IPS-18a (cell line): Measurements from ENCODE around the gene SLC43A1.

ENCODE experiments used
- H3K27ac ChIP-seq: one replicate; pipeline ENCODE4 v1.5.1; 2013; ENCODE audit warnings: low read length
- H3K27me3 ChIP-seq: one replicate; pipeline ENCODE4 v1.6.1; 2013; ENCODE audit warnings: mild to moderate bottlenecking, low read length; ENCODE audit not compliant: control insufficient read depth, insufficient read depth
- H3K36me3 ChIP-seq: one replicate; pipeline ENCODE4 v1.6.1; 2013; ENCODE audit warnings: low read depth, low read length; ENCODE audit not compliant: control insufficient read depth
- H3K4me1 ChIP-seq: one replicate; pipeline ENCODE4 v1.6.1; 2013; ENCODE audit warnings: low read depth, low read length; ENCODE audit not compliant: control insufficient read depth
- H3K4me3 ChIP-seq: one replicate; pipeline ENCODE4 v1.5.1; 2013; ENCODE audit warnings: low read length
- H3K9ac ChIP-seq: one replicate; pipeline ENCODE4 v1.6.1; 2013; ENCODE audit warnings: mild to moderate bottlenecking, low read length, moderate library complexity
- H3K9me3 ChIP-seq: one replicate; pipeline ENCODE4 v1.6.1; 2013; ENCODE audit warnings: low read depth, low read length; ENCODE audit not compliant: control insufficient read depth

Gene SLC43A1

GRCh38 chr11:57504511-57504910 is 11.0 kb downstream of the SLC43A1 start:
- Histone ChIP-seq H3K27me3 (no peaks in the 10 kb centered on the region), H3K4me1 (peaks cover 7% of the 10 kb centered on the region), H3K36me3 (no peaks in the 10 kb centered on the region), H3K27ac (no peak overlapping the region), H3K9ac (no peak overlapping the region), H3K4me3 (no peak overlapping the region), H3K9me3 (no peaks in the 10 kb centered on the region)

GRCh38 chr11:57502870-57503269 is 12.6 kb downstream of the SLC43A1 start:
- no peak overlapping the region for H3K9ac ChIP-seq
- no peak overlapping the region for H3K27ac ChIP-seq
- no peaks in the 10 kb centered on the region for H3K36me3 ChIP-seq
- no peak overlapping the region for H3K4me3 ChIP-seq
- no peaks in the 10 kb centered on the region for H3K27me3 ChIP-seq
- H3K4me1 ChIP-seq: peaks cover 7% of the 10 kb centered on the region
- no peaks in the 10 kb centered on the region for H3K9me3 ChIP-seq

GRCh38 chr11:57502376-57502775 is 13.1 kb downstream of the SLC43A1 start:
- Histone ChIP-seq H3K9ac (no peak overlapping the region), H3K27ac (no peak overlapping the region), H3K9me3 (no peaks in the 10 kb centered on the region), H3K4me3 (no peak overlapping the region), H3K27me3 (no peaks in the 10 kb centered on the region), H3K4me1 (peaks cover 7% of the 10 kb centered on the region), H3K36me3 (no peaks in the 10 kb centered on the region)

DNA sequence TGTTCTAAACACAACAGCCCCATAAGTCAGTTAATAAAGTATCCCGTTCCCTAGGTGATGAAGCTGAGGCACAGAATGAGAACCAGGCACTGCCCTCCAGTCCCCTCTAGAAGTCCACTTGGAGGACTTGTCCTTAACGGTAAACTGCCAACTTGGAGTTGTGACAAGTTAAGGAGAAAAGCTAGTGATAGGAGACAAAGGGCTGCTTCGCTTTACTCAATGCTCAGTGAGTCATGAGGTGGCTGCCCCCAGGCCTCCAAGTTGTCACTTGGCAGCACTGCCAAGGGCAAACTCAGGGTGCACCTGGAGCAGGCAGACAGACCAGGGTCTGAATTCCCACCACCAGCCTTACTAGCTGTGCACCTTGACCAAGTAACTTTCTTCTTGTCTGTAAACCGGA is 13.5 kb downstream of the SLC43A1 start:
- no peaks in the 10 kb centered on the region for H3K27me3 ChIP-seq
- H3K27ac ChIP-seq: no peak overlapping the region
- peaks cover 7% of the 10 kb centered on the region for H3K4me1 ChIP-seq
- no peaks in the 10 kb centered on the region for H3K9me3 ChIP-seq
- H3K36me3 ChIP-seq: no peaks in the 10 kb centered on the region
- H3K9ac ChIP-seq: no peak overlapping the region
- H3K4me3 ChIP-seq: no peak overlapping the region

- no peaks in the 10 kb centered on the region for H3K9me3 ChIP-seq
- no peak overlapping the region for H3K27ac ChIP-seq
- no peaks in the 10 kb centered on the region for H3K27me3 ChIP-seq
- H3K36me3 ChIP-seq: peaks cover under 1% of the 10 kb centered on the region
- peaks cover 7% of the 10 kb centered on the region for H3K4me1 ChIP-seq
- H3K9ac ChIP-seq: no peak overlapping the region
- no peak overlapping the region for H3K4me3 ChIP-seq
Measured at GRCh38 chr11:57500926-57501325, 14.6 kb downstream of the SLC43A1 start.

DNA sequence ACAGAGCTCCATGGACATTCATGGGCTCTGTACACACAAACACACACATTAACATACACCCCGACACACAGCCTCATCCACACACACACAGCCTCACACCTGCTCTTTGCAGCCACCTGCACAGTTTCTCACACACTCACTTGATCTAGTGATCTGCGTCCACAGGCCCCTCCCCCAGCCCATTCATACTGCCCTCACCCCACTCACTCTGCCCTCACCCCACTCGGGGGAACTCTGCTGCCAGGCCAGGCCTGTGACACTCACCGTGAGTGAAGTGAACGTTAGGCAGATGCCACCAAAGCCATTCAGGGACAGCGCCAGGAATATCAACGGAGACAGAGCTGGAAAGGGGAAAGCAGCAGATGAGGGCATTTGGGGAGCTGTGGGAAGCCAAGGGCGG is 15.0 kb downstream of the SLC43A1 start:
- H3K36me3 ChIP-seq: peaks cover 4% of the 10 kb centered on the region

DNA sequence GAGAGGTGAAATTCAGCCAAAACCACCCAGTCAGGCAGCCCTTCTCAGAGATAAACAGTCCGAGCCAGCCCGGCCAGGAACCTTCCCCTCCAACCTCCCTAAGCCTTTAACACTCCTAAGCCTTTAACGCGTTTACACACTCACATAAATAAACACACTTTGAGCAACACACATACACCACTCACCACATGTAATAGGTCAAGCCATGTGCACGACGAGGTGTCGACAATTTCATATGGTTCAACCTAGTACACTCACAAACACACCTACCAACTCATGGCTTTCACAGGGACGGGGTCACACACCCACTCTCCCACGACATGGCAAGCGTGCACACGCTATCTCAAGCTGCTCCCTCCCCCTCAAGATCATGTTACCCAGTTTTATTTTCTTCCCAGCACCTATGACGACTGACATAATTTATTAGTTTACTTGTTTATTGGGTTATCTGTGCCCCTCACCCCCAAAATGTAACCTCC is 15.5 kb downstream of the SLC43A1 start:
- Histone ChIP-seq H3K27me3 (no peaks in the 10 kb centered on the region), H3K9ac (no peak overlapping the region), H3K4me3 (peak overlapping the region; percentile 23)

More for the DNA sequence above, 15.0 kb downstream of the SLC43A1 start:
- no peaks in the 10 kb centered on the region for H3K9me3 ChIP-seq
- peaks cover 7% of the 10 kb centered on the region for H3K4me1 ChIP-seq
- H3K9ac ChIP-seq: no peak overlapping the region
- no peak overlapping the region for H3K27ac ChIP-seq
- H3K27me3 ChIP-seq: no peaks in the 10 kb centered on the region
- H3K4me3 ChIP-seq: no peak overlapping the region

GRCh38 chr11:57499413-57499982 is 16.0 kb downstream of the SLC43A1 start:
- Histone ChIP-seq H3K4me1 (peaks cover 7% of the 10 kb centered on the region), H3K36me3 (peaks cover 4% of the 10 kb centered on the region), H3K27me3 (no peaks in the 10 kb centered on the region), H3K9me3 (no peaks in the 10 kb centered on the region), H3K27ac (no peak overlapping the region), H3K4me3 (peak overlapping the region; percentile 38), H3K9ac (peak overlapping the region; percentile 23)

More for the DNA sequence above, 15.5 kb downstream of the SLC43A1 start:
- Histone ChIP-seq H3K9me3 (no peaks in the 10 kb centered on the region), H3K27ac (no peak overlapping the region), H3K4me1 (peaks cover 7% of the 10 kb centered on the region), H3K36me3 (peaks cover 4% of the 10 kb centered on the region)

GRCh38 chr11:57498540-57498939 is 17.0 kb downstream of the SLC43A1 start:
- no peak overlapping the region for H3K9ac ChIP-seq
- H3K36me3 ChIP-seq: peaks cover 4% of the 10 kb centered on the region
- no peak overlapping the region for H3K27ac ChIP-seq

DNA sequence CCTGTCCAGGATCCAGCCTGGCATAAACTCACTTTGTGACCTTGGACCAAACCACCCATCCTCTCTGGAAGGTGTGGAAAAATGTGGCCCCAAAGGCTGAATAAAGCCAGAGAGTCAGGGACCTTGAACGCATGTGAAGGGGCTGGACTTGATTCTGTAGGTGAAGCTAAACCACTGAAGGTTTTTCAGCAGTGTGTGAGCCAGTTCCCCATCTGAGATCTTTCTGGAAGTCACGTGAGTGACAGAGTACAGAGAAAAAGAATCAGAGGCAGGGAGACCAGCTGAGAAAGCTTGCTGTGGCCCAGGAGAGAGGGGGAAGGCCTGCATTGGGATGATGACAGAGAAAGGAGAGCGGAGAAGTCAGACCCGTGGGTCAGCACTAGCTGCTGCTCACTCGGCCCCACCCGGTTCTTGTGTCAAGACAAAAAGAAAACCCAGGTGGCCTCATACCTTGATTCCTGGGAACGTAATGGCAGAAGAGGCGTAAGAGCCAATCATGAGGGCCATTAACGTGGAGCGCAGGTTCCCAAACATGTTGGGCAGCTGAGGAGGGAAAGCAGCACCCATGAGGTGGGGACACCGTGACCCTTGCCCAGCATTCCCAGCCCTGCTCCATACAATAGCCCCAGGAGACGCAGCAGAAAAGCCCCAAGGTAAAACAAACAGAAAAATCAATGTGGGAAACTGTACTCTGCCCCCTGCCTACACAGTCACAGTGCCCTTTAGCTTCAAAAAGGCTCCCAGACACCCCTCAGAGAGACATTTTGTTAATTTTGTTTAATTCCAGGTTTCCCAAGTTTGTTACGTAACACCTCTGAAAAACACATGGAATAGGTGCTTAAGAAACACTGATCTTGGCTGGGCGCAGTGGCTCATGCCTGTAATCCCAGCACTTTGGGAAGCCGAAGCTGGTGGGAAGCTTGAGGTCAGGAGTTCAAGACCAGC is 17.9 kb downstream of the SLC43A1 start:
- Histone ChIP-seq H3K27me3 (no peaks in the 10 kb centered on the region), H3K4me3 (no peak overlapping the region)

More at GRCh38 chr11:57498540-57498939, 17.0 kb downstream of the SLC43A1 start:
- Histone ChIP-seq H3K4me1 (peaks cover 12% of the 10 kb centered on the region), H3K9me3 (no peaks in the 10 kb centered on the region), H3K27me3 (no peaks in the 10 kb centered on the region), H3K4me3 (no peak overlapping the region)

GRCh38 chr11:57496109-57496820 is 19.2 kb downstream of the SLC43A1 start:
- no peak overlapping the region for H3K4me3 ChIP-seq
- H3K9me3 ChIP-seq: no peaks in the 10 kb centered on the region
- peaks cover 12% of the 10 kb centered on the region for H3K4me1 ChIP-seq
- no peaks in the 10 kb centered on the region for H3K27me3 ChIP-seq
- no peak overlapping the region for H3K9ac ChIP-seq
- H3K27ac ChIP-seq: no peak overlapping the region
- peaks cover 4% of the 10 kb centered on the region for H3K36me3 ChIP-seq

More for the DNA sequence above, 17.9 kb downstream of the SLC43A1 start:
- H3K27ac ChIP-seq: no peak overlapping the region
- H3K4me1 ChIP-seq: peaks cover 12% of the 10 kb centered on the region
- no peak overlapping the region for H3K9ac ChIP-seq
- no peaks in the 10 kb centered on the region for H3K9me3 ChIP-seq
- peaks cover 4% of the 10 kb centered on the region for H3K36me3 ChIP-seq
